Mammary epithelial cell (primary cell): ENCODE data around the gene YES1.

Source experiments
- EZH2 ChIP-seq: IDR thresholded peaks from 2 replicates; pipeline ENCODE4 v1.6.1; 2012; ENCODE audit warnings: low read length, inconsistent platforms, borderline replicate concordance
- TF ChIP-seq, protein P1 (sequence below), 2 donors: IDR thresholded peaks in 1 of 2; conservative IDR thresholded peaks in 1 of 2; 2 replicates each; pipeline ENCODE4 v1.5.1; 2011 to 2012; ENCODE audit warnings: inconsistent platforms in 2 of 2, low read length in 2 of 2, mild to moderate bottlenecking in 2 of 2, control low read depth in 1 of 2, low read depth in 1 of 2; ENCODE audit not compliant: insufficient read depth in 1 of 2; ENCODE audit errors: extremely low read depth in 1 of 2

DNA sequence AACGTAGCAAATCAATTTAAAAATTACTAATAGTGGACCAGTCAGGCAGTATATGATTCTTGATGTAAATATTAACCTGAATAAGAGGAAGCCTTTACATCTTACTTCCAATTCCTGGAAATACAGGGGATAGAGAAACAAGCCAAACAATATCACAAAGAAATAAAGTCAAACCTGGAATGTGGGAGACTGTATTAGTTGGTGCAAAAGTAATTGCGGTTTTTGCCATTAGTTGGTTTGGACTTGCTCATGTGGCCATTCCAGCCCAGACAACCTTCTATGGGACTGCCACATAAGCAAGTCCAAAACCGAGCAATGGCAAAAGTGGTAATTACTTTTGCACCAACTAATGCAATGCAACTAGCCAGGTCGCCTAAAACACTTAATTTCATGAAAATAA lies 38.9 kb upstream of the YES1 start:
- TF ChIP-seq, protein P1, sequence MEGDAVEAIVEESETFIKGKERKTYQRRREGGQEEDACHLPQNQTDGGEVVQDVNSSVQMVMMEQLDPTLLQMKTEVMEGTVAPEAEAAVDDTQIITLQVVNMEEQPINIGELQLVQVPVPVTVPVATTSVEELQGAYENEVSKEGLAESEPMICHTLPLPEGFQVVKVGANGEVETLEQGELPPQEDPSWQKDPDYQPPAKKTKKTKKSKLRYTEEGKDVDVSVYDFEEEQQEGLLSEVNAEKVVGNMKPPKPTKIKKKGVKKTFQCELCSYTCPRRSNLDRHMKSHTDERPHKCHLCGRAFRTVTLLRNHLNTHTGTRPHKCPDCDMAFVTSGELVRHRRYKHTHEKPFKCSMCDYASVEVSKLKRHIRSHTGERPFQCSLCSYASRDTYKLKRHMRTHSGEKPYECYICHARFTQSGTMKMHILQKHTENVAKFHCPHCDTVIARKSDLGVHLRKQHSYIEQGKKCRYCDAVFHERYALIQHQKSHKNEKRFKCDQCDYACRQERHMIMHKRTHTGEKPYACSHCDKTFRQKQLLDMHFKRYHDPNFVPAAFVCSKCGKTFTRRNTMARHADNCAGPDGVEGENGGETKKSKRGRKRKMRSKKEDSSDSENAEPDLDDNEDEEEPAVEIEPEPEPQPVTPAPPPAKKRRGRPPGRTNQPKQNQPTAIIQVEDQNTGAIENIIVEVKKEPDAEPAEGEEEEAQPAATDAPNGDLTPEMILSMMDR (conservative IDR thresholded peaks at IDR 0.05 in 1 of 2, IDR thresholded peaks at IDR 0.05 in 1 of 2; ENCODE audit: extremely low read depth in 1 of 2, insufficient read depth in 1 of 2, low read depth in 1 of 2, low read length in 2 of 2): no peak
- no peak for TF ChIP-seq EZH2
